ENCODE measurements around the gene TMEM174.

GRCh38 chr5:73183000-73183399 is 10.0 kb downstream of the TMEM174 start:
- no peak for TF ChIP-seq CTCF (IDR thresholded peaks at IDR 0.05)
- TF ChIP-seq POLR2A (IDR thresholded peaks at IDR 0.05): no peak
